ELR (cell line): ENCODE data around the gene PAK1IP1.
"Not testable (repeated sequence)": the region's sequence is repeated elsewhere in the genome, so short reads cannot be mapped to it uniquely, and the experiment has no call there.

ENCODE experiments used
- DNase-seq: peaks from one replicate; pipeline ENCODE4 v3.0.0-alpha.2; 2015; ENCODE audit warnings: low read depth

Gene PAK1IP1, protein sequence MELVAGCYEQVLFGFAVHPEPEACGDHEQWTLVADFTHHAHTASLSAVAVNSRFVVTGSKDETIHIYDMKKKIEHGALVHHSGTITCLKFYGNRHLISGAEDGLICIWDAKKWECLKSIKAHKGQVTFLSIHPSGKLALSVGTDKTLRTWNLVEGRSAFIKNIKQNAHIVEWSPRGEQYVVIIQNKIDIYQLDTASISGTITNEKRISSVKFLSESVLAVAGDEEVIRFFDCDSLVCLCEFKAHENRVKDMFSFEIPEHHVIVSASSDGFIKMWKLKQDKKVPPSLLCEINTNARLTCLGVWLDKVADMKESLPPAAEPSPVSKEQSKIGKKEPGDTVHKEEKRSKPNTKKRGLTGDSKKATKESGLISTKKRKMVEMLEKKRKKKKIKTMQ

DNA sequence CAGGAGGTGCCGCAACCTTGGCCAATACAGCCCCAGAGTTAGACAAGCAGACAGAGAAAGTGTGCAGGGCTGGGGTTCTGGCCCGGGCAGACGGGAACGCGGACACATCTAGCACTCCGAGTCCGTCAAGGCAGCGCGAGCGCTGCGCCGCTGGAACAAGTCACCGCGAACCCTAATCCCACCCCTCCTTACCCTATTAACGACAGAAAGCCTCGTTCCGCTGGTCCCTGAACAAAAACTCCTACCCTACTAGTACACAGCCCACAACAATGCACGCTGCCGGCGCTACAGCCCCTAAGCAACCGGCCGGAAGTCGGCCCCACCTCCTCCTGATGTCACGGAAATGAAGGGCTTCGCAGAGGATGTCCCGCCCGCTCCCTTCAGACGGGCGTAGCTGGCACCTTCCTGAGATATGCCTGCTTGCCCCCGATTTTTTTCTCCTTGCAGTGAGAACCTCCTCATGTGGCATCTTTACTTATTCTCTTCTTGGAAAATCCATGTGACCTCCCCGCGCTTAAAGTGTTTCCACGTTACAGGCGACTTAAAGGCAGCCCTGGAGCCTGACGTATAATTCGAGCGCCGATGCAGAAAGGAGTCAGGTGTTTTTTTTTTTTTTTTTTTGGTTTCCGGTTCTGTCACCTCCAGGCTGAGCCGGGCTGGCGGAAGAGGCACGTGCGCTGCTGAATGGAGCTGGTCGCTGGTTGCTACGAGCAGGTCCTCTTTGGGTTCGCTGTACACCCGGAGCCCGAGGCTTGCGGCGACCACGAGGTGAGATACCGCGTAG, at the start of gene PAK1IP1, which contains the start of gene C6orf52:
PAK1IP1 (plus strand) TSS at position 671 of the 784 bp plus-strand sequence; CDS start at position 685, 14 bp downstream.
C6orf52 (minus strand) TSS at position 315 of the 784 bp plus-strand sequence. CDS start 7,066 bp downstream, outside the sequence.
- DNase-seq: peak; percentile 97

DNA sequence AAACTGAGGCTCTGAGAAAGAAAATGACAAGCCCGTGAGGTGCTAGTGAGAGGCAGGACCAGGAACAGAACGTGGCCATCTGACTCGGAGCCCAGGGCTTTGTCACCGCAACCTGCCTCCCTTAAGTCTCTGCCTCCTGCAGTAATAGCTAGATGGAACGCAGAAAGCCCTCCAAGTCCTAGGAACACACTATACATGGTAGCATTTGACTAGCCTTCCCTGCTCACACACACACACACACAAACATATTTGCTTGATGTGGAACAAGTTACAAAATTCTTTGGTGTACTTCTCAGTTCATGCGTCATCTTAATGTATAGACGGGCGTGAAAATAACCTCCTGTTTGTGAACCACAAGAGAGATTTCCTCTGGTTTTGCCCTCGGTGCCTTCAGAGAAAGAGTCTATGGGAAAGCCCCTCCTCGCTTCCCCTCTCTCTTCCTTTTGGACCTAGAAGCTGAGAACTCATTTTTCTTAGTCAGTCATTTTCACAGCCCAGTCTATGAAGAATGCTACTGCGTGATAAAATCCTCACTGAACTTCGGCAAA, 39.2 kb upstream of the PAK1IP1 start:
- DNase-seq: no peak

DNA sequence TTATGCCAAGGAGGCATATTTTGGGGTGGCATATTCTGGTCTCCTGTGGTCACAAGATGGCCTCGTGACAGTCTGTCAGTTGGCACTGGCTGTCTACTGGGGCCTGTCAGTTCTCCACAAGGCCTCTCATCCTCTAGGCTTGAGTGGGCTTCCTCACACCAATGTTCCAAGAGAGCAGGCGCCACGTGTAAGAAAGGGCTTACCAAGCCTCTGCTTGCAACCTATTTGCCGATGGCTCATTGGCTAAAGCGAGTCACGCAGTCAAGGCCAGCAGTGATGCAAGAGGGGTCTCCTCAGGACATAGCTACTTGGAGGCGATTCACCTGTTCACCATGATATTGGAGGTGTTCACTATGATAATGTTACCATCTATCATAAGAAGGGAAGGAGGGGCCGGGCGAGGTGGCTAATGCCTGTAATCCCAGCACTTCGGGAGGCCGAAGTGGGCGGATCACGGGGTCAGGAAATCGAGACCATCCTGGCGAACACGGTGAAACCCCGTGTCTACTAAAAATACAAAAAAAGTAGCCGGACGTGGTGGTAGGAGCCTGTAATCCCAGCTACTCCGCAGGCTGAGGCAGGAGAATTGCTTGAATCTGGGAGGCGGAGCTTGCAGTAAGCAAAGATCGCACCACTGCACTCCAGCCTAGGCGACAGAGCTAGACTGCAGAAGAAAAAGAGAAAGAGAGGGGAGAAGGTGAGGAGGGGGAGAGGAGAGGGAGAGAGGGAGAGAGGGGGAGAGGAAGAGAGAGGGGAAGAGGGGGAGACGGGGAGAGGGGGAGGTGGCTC, 35.7 kb upstream of the PAK1IP1 start:
- DNase-seq: no peak

DNA sequence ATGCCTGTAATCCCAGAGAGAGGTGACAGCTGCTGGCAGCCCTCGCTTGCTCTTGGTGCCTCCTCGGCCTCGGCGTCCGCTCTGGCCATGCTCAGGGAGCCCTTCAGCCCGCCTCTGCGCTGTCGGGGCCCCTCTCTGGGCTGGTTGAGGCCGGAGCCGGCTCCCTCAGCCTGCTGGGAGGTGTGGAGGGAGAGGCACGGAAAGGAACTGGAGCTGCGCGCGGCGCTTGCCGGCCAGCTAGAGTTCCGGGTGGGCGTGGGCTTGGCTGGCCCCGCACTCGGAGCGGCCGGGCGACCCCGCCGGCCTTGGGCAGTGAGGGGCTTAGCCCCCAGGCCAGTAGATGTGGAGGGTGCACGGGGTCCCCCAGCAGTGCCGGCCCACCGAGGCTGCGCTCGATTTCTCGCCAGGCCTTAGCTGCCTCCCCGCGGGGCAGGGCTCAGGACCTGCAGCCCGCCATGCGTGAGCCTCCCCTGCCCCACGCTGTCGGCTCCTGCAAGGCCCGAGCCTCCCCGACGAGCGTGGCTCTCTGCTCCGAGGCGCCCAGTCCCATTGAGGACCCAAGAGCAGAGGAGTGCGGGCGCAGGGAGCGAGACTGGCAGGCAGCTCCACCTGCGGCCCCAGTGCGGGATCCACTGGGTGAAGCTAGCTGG, 34.9 kb upstream of the PAK1IP1 start:
- DNase-seq: no peak

DNA sequence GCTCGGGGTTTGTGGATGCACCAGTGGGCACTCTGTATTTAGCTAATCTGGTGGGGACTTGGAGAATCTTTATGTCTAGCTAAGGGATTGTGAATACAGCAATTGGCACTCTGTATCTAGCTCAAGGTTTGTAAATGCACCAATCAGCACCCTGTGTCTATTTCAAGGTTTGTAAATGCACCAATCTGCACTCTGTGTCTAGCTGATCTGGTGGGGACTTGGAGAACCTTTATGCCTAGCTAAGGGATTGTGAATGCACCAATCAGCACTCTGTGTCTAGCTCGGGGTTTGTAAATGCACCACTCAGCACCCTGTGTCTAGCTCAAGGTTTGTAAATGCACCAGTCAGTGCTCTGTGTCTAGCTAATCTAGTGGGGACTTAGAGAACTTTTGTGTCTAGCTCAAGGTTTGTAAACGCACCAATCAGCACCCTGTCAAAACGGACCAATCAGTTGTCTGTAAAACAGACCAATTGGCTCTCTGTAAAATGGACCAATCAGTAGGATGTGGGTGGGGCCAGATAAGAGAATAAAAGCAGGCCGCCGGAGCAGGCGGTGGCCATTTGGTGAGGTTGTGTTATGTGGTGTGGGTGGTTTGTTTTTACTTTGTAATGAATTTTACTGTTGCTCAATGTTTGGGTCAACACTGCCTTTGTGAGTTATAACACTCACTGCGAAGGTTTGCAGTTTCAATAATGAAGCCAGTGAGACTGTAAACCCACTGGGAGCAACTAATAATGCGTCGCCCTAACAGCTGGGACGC, 34.2 kb upstream of the PAK1IP1 start:
- not testable (repeated sequence) for DNase-seq

DNA sequence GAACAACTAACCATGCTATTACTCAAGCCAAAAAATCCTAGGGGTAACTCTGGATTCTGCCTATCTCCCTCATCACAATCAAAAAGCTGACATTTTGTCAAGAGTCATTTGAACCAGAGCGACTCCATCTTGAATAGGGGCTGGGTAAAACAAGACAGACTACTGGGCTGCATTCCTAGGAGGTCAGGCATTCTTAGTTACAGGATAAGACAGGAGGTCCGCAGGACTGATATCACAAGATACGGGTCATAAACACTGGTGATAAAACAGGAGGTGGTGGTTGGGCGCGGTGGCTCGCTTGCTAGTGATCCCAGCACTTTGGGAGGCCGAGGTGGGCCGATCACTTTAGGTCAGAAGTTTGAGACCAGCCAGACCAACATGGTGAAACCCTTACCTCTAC, 32.6 kb upstream of the PAK1IP1 start:
- no peak for DNase-seq

DNA sequence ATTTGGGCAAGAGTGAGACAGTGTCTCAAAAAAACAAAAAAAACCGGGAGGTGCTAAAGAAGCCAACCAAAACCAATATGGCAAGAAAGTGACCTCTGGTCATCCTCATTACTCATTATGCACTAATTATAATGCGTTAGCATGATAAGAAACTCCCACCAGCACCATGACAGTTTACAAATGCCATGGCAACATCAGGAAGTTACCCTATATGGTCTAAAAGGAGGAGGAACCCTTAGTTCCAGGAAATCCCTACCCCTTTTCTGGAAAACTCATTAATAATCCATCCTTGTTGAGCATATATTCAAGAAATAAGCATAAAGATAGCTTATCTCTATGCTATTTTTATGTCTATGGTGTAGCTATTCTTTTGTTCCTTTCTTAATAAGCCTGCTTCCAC, 32.0 kb upstream of the PAK1IP1 start:
- DNase-seq: no peak

DNA sequence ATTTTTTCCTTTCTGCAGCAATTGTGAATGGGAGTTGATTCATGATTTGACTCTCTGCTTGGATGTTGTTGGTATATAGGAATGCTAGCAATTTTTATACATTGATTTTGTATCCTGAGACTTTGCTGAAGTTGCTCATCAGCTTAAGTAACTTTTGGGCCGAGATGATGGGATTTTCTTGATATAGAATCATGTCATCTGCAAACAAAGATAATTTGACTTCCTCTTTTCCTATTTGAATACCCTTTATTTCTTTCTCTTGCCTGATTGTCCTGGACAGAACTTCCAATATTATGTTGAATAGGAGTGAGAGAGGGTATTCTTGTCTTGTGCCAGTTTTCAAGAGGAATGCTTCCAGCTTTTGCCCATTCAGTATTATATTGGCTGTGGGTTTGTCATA, 29.2 kb upstream of the PAK1IP1 start:
- not testable (repeated sequence) for DNase-seq

DNA sequence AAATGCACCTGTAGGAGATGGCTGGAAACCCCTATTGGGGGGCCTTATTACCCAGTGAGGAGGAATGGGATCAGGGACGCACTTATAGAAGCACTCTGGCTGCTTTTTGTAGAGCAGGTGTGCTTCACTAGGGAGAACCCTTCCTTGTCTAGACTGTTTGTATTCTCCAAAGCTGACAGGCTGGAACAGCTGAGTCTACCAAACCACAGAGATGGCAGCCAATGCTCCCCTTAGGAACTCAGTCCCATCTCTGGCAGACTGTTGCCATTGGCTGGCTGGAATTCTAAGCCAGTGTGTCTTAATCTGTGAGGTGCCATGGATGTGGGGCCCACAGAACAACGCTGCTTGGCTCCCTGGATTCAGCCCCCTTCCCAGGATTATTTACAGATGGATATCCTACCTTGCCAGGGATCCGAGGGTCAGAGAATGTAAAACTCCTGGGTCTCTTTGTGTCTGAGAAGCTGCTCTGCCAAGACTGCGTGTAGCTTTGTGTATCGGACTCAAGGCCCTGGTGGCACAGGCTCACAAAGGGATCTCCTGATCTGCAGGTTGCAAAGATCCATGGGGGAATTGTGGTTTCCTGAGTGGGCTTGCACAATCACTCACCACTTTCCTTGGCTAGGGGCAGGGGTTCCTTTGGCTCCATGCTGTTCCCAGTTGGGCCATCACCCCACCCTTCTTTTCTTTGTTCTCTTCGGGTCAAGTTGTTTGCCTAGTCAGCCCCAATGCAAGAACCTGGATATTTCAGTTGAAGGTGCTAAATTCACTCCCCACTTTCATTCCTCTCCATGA, 26.4 kb upstream of the PAK1IP1 start:
- no peak for DNase-seq

DNA sequence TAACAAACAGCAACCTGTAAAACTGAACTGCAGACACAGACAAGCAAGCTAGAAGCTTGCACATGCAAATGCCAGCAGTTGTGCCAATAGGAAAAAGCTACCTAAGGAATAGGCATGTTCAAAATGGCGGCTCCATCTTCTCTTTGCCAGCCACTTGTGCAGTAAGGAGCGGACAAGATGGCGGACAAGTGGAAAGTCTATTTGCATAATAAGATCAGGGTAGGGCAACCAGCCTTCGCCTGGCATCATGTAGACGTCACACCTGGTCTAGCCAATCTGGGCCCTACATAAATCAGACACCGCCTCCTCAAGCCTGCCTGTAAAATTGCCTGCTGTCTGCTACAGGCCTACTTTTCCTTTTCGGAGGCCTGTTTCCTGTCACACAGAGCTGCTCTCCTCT, 18.4 kb upstream of the PAK1IP1 start:
- DNase-seq: no peak

DNA sequence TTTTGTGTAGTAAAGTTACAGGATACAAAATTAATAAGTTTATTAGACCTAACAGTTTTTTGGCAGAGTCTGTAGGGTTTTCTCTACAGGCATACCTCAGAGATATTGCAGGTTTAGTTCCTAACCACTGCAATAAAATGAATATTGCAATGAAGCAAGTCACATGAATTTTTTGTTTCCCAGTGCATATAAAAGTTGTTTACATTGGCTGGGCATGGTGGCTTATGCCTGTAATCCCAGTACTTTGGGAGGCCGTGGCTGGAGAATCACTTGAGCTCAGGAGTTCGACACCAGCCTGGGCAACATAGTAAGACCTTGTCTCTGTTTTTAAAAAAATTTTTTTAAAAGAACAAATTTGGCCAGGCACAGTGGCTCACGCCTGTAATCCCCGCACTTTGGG, 16.3 kb upstream of the PAK1IP1 start:
- DNase-seq: no peak

DNA sequence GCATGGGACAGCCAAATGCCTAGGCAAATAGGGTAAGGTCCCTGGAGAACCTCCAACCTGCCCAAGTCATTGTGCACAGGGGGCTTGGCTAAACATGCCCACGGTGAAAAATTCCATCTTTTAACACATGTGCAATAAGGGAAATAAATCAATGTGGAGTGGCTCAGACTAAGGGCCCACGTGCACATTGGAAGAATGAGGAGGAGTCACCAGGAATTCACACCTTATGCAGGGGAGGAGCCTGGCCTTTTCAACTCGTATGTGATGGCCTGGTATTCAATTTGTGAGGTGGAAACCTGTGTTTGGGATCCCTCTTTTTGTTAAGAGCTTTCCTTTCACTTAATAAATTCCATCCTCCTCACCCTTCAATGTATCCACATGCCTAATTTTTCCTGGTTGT, 13.0 kb upstream of the PAK1IP1 start:
- no peak for DNase-seq

DNA sequence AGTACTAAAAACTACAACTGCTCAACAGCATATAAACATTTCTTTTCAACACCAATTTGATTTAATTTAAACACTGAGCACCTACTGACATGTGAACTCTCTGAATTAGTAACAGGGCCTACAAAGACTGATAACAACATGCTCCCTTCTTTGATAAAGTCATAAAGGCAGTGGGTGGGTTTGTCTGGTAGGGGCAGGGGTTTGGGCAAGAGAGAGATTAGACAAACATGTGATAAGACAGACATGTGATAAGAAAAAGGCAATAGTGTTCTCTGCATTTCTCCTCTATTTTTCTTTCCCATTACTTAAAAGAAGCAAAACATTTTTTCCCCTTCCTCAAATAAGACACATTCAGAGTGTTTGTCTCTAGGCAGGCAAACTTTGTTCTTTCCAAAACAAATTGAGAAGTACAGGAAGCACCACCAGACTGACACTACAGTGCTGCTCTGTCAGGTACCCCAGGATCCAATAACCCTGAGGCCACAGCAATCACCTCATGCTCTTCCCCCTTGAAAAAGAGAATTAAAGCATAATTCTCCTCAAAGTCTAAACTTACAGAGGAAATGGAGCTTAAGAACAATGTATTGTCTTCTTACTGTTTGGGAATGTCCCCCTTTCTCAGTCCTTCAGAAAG, 12.3 kb upstream of the PAK1IP1 start:
- DNase-seq: no peak

DNA sequence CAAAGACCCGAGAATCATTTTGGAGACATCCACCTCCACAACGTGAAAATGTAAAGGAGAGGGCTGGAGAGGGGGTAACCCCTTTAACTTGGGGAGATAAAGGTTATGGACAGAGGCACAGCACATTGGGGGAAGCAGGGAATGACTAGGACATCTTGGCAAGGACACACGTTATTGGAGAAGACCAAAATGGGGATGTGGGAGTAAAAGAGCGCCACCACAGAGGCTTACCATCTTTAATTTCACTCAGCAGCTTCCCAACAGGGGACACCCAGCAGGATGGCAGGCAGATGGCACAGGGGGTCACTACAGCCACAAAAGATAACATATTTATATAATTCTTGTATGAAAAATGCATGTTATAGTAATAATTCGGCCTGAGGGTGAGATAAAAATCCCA, 10.2 kb upstream of the PAK1IP1 start:
- DNase-seq: no peak

DNA sequence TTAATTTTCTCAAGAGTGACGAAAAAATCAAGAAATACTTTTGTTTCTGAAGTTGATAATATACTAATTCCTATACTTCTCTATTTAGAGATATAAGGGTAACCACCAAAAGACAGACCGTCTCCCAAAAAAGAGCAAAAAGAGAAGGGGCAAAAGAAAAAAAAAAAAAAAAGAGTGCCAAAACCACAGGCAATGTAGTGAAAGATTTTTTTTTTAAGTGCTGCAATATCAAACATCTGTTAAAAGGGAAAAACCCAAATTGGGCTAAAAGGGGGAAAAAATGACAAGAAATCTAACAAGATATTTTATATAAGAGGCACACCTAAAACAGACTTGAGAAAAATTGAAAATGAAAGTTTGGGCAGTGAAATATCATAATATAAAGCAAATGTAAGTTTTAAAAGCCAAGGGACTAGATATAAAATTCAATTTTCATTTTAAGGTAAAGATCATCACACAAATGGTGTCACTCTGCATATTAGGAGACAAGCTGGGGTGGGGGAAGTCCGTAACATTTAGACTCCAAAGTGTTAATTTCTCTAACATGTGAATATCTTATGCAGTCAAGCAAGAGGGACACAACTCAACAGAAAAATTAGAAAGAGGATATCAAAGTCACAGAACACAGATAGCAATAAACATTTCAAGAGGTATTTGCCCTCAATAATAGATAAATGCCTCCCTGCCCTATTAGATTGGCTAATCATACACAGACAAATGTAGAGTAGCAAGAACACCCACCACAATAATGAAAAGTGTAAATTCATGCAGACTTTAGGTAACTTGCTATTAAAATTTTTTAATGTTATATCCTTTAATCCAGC, 9.5 kb upstream of the PAK1IP1 start:
- no peak for DNase-seq

DNA sequence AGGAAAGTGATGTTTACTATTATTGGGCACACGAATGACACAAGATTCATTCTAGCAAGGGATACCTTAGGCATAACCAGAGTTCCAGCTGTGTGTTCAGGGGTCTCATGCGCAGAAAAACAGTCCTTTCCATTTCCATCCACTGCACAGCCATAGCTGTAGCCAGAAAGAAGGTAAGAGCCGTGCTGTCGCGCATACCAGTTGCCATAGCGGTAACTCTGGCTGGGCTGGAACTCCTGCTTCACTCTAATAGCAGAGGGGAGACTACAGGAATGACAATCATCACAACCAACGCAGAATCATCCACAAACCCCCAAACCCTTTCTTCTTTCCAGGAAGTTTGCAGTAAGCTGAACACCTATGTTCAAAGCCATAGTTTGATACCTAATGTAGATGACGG, 7.9 kb upstream of the PAK1IP1 start:
- no peak for DNase-seq

DNA sequence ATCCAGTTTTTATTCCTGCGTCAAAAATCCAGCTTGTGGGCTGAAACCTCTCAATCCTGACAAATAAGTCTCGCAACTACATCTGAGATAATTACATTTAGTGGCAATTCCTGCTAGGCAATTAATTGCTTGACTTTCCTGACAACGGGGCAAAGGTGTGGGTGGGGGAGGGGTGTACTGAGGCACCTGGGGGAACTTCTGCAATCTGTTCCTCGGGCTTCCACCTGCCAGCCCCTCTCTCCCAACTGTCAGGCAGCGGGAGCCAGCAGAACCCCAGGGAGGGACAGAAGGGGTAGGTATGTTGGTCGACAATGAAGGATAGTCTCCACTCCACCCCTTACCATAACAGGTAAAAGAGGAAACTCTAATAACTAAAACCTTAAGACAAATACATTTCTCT, 7.2 kb upstream of the PAK1IP1 start:
- no peak for DNase-seq

DNA sequence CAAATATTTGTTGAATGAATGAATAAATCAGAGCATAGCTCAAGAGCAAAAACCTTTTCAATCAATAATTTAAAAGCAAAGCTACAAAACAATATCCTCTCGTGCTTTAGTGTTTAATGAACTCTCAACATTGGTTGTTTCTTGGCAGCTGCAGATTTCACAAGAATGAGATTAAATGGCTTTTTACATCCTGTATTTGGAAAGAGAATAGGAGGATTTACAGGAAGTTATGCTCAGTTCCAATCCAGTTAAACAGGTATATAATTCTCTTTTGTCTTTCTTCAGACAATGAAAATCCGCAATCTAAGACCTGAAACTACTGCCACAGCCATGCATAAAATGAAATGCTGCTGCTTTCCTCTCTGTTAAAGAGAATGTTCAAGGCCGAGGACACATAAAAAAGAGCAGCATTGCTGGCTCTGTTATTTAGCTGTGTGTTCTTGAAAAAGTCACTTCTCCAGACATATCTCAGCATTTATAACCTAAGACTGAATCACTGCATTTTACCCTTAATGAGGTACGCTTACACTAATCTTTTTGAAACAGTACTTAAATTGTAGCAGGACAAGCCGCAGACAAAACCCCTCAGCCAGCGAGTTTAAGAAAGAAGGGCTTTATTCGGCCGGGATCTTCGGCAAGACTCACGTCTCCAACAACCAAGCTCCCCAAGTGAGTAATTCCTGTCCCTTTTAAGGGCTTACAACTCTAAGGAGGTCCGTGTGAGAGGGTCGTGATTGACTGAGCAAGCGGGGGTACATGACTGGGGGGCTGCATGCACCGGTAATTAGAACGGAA, 3.9 kb upstream of the PAK1IP1 start:
- DNase-seq: no peak
